Renal cortex interstitium (tissue), 15 donors: ENCODE data around the gene BCLAF1. TPM values are rescaled to one million over a fixed set of nuclear protein-coding genes. Genes with fewer than 3 reads are reported as not detected.

Experiments used
- DNase-seq, 11 donors: peaks; one replicate each; pipeline ENCODE4 v3.0.0-alpha.2; 2013; ENCODE audit warnings: low read depth in 9 of 11, low spot score in 4 of 11; ENCODE audit errors: extremely low read depth in 1 of 11
- long read RNA-seq, 16 experiments: transcript quantifications; one replicate each; lab custom pipeline, GENCODE V29; 2026
- polyA plus RNA-seq, 3 donors: library from polyadenylated mRNA; unstranded; fragments of 120-200 nt; gene quantifications; one replicate each; pipeline ENCODE4 v1.2.1, GENCODE V29; 2013; ENCODE audit not compliant: insufficient read length in 3 of 3

BCLAF1 gene, protein sequence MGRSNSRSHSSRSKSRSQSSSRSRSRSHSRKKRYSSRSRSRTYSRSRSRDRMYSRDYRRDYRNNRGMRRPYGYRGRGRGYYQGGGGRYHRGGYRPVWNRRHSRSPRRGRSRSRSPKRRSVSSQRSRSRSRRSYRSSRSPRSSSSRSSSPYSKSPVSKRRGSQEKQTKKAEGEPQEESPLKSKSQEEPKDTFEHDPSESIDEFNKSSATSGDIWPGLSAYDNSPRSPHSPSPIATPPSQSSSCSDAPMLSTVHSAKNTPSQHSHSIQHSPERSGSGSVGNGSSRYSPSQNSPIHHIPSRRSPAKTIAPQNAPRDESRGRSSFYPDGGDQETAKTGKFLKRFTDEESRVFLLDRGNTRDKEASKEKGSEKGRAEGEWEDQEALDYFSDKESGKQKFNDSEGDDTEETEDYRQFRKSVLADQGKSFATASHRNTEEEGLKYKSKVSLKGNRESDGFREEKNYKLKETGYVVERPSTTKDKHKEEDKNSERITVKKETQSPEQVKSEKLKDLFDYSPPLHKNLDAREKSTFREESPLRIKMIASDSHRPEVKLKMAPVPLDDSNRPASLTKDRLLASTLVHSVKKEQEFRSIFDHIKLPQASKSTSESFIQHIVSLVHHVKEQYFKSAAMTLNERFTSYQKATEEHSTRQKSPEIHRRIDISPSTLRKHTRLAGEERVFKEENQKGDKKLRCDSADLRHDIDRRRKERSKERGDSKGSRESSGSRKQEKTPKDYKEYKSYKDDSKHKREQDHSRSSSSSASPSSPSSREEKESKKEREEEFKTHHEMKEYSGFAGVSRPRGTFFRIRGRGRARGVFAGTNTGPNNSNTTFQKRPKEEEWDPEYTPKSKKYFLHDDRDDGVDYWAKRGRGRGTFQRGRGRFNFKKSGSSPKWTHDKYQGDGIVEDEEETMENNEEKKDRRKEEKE
- polyA plus RNA-seq, result 100 to 1,000 TPM; 193 to 227 (median 212) TPM
- long read RNA-seq, donor 1, partial matches to known transcripts, result 45 of 47 reads
- long read RNA-seq, donor 1, other reads (novel, unspliced or antisense), result 0 of 47 reads
- long read RNA-seq, donor 2, full-length matches to known transcripts, result 5 of 49 reads
- long read RNA-seq, donor 2, partial matches to known transcripts, result 44 of 49 reads
- long read RNA-seq, donor 2, other reads (novel, unspliced or antisense), result 0 of 49 reads
- long read RNA-seq, donor 3, full-length matches to known transcripts, result 13 of 126 reads
- long read RNA-seq, donor 3, partial matches to known transcripts, result 113 of 126 reads
- long read RNA-seq, donor 3, other reads (novel, unspliced or antisense), result 0 of 126 reads
- long read RNA-seq, donor 4, full-length matches to known transcripts, result 9 of 58 reads
- long read RNA-seq, donor 4, partial matches to known transcripts, result 49 of 58 reads
- long read RNA-seq, donor 4, other reads (novel, unspliced or antisense), result 0 of 58 reads
- long read RNA-seq, donor 5, result 0 reads
- long read RNA-seq, donor 6, partial matches to known transcripts, result 95 of 102 reads
- long read RNA-seq, donor 6, other reads (novel, unspliced or antisense), result 0 of 102 reads
- long read RNA-seq, donor 7, full-length matches to known transcripts, result 2 of 110 reads
- long read RNA-seq, donor 7, partial matches to known transcripts, result 108 of 110 reads
- long read RNA-seq, donor 7, other reads (novel, unspliced or antisense), result 0 of 110 reads
- long read RNA-seq, donor 8, result 0 reads
- long read RNA-seq, donor 9, full-length matches to known transcripts, result 6 of 76 reads
- long read RNA-seq, donor 9, partial matches to known transcripts, result 70 of 76 reads
- long read RNA-seq, donor 9, other reads (novel, unspliced or antisense), result 0 of 76 reads
- long read RNA-seq, donor 10, full-length matches to known transcripts, result 3 of 110 reads
- long read RNA-seq, donor 10, partial matches to known transcripts, result 107 of 110 reads
- long read RNA-seq, donor 10, other reads (novel, unspliced or antisense), result 0 of 110 reads
- long read RNA-seq, donor 11, full-length matches to known transcripts, result 4 of 94 reads
- long read RNA-seq, donor 11, partial matches to known transcripts, result 90 of 94 reads
- long read RNA-seq, donor 11, other reads (novel, unspliced or antisense), result 0 of 94 reads
- long read RNA-seq, donor 12, full-length matches to known transcripts, result 3 of 24 reads
- long read RNA-seq, donor 12, partial matches to known transcripts, result 21 of 24 reads
- long read RNA-seq, donor 12, other reads (novel, unspliced or antisense), result 0 of 24 reads
- long read RNA-seq, donor 13, result 0 reads
- long read RNA-seq, donor 14, full-length matches to known transcripts, result 4 of 25 reads
- long read RNA-seq, donor 14, partial matches to known transcripts, result 21 of 25 reads
- long read RNA-seq, donor 14, other reads (novel, unspliced or antisense), result 0 of 25 reads
- long read RNA-seq, donor 15, full-length matches to known transcripts, result 4 of 26 reads
- long read RNA-seq, donor 15, partial matches to known transcripts, result 22 of 26 reads
- long read RNA-seq, donor 15, other reads (novel, unspliced or antisense), result 0 of 26 reads
- long read RNA-seq, donor 16, full-length matches to known transcripts, result 28 of 278 reads
- long read RNA-seq, donor 16, partial matches to known transcripts, result 250 of 278 reads
- long read RNA-seq, donor 16, other reads (novel, unspliced or antisense), result 0 of 278 reads

DNA sequence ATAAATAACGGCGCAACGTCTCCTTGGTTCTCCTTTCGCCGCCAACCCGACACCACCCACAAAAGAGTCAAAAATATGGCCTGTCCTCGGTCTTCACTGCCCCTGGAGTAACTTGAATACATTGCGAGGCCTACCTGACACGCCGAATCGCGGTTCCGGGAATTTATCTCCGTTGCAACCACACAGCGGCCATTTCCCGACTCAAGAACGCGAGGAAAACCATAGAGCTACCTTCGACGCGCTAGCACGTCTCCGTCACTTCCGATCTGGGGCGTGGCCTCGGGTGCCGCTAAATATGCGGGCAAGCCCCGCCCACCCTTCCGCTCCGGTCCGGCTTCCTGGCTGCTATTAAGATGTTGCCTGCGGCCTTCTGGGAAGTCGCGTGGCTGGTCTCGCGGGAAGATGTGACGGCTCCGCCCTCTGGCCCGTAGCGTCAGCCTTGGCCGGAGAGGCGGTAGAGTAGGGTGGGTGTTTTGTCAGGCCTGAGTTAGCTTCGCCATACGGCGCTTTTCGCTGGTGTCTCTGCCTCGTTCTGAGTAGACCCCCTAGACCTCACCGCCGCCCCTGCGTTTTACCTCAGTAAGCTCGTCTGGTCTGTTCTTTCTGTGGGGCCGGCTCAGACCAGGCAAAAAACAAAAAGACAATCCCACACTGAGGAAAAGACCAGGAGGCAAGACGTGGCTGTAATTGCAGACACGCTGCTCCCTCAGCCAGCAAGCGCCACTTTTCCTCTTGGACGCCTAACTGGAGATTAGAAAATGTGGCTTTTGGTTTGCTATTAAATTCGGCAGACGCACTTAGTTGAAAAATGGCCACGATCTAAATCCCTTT lies at the start of gene BCLAF1:
Gene BCLAF1 (minus strand): TSS at position 268 of the 831 bp plus-strand sequence. CDS start 9,980 bp downstream, outside the sequence.
- peak; percentile 98 to 100 (median 99) for DNase-seq

DNA sequence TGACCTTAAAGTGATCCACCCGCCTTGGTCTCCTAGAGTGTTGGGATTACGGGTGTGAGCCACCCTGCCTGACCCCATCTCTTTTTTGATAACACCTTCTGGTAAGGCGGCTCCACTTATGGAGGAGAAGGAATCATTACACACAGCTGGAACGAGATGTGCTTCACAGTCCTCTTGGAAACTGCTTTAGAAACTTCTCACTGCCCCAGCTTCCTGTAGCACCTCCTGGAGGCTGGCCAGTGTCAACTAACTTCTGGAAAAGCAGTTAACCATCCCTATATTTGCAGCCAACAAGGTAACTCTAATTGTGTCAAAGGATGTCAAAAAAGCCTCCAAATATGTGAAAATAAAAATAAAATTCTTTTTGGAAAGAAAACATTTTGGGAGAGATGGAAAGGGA lies 48.8 kb upstream of the BCLAF1 start:
- DNase-seq, result no peak

DNA sequence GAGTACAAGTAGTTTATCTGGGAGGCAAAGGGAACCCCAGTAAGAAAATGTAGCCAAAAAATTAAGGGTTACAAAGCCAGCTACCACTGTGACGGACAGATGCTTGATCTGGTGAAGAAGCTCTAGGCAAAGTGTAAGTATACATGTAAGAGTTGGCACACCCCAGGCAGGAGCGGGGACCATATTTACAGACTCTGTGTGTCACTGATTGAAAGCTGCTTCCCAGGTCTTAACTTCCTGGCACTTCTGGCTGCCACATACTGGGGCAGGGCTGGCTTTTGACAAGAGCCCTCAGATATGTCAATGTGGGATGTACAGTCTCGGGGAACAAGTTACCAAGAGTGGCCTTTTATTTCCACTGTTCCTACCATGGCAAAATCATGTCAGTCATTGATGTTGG lies 48.0 kb upstream of the BCLAF1 start:
- no peak for DNase-seq

DNA sequence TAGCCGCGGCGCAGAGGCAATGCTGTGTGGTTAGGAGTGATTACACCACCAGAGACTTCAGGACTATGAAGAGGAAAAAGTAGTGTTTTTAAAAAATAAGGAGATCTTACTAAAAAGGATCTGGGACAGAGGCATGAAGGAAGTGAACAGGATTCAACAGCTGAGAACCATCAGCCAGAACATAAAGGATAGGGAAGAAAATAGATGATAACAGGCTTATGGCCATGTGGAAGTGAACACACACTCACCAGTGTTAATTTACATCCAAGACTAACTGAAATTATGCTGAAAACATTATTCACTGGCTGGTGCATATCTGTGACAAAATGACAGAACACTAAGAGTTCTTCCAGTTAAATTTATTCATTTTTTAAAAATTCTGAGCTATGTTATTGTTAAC lies 47.5 kb upstream of the BCLAF1 start:
- DNase-seq, result peak in 1 of 11 donors; percentile 18

DNA sequence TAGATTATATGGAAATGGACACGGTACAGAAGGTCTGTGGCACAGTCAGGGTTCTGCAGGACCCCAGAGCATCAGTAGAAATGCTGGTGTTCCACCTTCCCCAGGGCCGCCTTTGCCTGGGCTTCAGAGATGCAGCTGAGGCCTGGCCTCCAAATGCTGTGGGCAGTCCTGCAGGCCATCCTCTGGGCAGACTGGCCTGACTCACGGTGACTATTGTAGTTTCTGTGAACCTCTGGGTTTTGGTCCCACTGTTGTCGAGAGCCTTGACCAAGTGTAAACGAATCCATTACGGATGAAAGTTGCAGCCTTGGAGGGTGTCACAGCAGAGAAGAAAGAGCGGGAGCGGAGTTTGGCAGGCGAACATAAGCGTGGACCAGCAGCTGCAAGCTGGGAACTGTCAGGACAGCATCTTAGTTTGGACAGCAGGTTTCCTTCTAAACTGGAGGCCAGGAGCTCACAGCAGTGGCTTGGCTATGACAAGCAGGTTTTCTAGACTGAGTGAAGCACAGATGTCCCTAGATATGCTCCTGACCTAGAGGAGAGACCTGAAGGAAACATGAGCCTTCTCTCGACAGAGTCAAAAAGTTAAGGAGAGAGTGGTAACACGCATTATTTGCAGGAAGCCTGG lies 46.2 kb upstream of the BCLAF1 start:
- DNase-seq, result peak in 4 of 11 donors; percentile 15 to 38 (median 34)

DNA sequence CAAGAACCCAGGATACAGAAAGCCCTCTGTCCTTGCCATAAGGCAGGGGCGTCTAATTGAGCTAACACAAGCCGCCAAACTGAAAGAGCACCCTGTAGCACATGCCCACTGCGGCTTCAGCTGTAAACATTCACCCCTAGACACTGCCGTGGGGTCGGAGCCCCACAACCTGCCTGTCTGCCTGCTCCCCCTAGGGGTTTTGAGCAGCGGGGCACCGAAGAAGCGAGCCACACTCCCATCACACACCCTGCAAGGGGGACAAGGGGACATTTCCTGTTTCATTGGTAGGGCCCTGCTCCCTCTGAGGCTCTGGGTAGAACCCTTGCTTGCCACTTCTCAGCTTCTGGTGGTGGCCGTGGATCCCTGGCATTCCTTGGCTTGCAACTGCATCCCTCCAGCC lies 45.2 kb upstream of the BCLAF1 start:
- DNase-seq, result no peak

DNA sequence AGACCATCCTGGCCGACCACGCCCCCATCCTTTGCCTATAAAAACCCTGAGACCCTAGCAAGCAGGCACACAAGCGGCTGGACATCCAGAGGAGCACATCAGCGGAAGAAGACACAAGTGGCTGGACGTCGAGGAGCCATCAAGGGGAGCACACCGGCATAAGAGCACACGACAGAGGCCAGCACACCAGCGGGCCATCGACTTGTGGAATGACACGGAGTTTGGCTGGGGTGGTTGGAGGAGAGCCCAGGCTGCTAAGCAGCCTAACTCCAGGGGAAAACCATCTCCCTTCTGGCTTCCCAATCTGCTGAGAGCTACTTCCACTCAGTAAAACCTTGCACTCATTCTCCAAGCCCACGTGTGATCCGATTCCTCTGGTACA lies 44.8 kb upstream of the BCLAF1 start:
- DNase-seq, result no peak

DNA sequence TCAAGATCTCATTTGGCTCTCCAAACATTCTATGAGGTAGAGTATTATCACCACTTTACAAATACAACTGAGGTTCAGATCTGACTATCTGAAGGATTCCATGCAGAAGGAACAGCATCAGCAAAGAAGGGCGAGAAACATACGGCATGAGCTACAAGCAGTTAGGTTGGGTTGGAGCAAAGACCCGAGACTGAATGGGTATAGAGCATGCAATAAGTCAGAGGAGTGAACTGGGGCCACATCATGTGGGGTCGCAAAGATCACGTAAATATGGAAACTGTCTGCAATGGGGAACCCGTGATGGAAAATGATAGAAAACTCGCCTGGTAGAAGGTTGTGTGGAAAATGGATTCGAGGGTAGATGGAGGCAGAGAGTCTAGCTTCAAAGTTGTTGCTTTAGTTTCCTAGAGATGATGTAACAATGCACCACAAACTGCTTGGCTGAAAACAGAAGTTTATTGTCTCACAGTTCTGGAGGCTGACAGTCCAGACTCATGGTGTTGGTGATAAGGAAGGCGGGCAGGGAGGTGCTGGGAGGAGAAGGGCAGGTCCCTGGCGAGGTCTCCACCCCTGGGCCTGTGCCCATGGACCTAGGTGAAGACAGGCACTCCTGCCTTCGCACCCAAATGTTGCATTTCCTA lies 44.3 kb upstream of the BCLAF1 start:
- no peak for DNase-seq

DNA sequence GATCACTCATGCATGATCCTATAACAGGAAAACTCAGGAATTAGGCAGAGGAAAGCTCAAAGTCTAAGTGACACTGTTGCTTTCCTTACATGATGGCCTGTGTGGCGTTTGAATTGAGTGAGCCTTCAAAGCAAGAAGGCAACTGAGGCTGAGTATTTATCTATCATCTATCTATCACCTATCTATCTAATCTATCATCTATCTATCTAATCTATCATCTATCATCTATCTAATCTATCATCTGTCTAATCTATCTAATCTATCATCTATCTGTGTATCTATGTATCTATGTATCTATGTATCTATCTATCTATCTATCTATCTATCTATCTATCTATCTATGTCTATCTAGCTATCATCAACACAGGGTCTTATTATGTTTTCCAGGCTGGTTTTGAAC lies 41.8 kb upstream of the BCLAF1 start:
- no peak for DNase-seq

DNA sequence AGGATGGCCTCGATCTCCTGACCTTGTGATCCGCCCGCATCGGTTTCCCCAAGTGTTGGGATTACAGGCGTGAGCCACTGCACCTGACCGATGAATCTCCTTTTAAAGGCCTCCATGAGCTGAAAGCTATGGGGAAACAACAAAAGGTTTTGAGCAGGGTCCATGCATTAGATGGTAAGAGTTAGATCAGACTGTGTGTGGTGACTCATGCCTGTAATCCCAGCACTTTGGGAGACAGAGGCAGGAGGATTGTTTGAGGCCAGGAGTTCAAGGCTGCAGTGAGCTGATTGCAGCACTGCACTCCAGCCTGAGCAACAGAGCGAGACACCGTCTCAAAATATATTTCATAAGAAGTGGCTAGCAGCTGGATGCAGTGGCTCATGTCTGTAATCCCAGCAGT lies 41.0 kb upstream of the BCLAF1 start:
- no peak for DNase-seq

DNA sequence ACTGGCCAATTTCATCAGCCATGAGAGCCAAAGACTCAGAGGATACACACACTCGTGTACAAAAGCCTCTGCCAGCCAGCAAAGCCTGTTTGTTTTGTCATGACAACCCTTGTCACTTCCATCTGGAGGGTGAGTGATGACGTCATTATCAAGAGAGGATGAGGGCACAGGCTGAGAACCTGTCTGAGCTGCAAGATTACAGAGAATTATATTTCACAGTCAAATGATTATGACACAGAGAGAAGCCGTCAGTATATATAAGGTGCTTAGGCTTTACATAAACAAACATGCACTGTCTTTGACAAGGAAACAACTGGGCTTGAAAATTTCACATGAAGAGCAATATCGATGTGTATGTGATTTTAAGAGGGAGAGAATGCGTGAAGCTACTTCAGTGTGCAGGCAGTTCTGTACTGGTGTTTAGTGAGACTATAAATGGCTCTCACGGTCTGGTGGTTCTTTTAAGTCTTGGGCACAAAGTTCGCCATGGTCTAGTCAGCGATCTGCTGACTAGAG lies 36.5 kb upstream of the BCLAF1 start:
- DNase-seq, result peak in 4 of 11 donors; percentile 13 to 43 (median 29)

DNA sequence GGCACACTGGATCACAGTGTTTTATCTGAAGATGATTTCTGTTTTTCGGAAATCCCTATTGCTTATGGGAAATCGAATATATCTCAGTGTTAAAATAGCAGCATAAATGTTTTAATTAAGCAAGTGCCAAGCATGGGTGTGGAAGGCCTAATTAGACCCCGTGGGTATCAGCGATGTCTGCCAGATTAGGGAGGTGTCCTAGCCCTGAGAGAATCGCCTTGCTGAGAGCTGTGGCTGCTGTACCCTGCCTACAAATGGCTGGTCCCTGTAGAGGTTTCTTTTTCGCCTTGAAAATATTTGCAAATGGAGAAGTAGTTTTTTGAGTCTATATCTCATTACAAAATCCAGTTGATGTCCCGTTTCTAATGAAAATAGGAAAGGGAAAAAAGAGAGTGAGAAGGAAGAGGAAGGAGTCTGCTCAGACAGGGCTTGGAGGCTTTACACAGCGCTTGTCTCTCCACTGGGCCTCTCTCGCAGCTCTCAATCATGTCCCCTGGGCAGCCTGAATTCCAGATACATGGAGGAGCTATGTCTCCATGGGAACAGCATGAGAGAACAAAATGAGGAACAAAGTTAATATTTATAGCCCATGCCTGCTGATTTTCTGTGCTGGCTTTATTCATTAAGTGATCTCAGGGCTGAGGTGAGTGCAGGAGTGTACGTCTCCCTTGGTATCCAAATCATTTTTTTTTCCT lies 35.2 kb upstream of the BCLAF1 start:
- peak in 2 of 11 donors; percentile 16 to 41 for DNase-seq

DNA sequence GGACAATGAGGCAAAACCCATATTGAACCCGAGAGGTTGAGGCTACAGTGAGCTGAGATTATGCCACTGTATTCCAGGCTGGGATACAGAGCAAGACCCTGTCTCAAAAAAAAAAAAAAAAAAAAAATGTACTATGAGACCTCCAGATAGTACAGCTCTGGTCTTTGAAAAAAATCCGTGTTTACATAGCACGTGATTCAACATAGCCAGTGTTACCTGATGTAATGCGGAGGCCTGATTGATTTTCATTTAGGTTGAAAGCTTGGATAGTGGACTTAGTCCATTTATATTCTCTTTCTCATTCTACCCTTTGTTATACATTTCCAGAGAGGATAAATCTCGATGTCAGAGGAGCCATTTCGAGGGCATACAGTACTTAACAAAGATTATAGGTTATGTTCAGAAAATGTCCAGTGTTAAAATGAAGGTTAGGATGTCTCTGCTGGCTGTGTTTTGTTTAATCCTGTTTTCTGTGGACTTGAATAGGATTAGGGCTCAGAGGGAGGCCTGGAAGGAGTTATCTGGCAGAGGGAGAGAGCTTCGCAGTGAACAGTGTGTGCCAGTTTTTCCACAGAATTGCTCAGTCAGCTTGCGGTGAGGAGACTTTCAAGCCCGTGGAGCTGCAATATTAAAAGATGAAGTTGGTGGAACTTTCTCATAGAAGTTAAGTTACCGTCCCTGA lies 33.9 kb upstream of the BCLAF1 start:
- DNase-seq, result no peak
